Aortic smooth muscle cell (primary cell): Measurements from ENCODE around the gene SLAIN2. TPM values are rescaled to one million over a fixed set of nuclear protein-coding genes. Genes with fewer than 3 reads are reported as not detected.

Experiments
- total RNA-seq: library from RNA; depleted of rRNA; stranded (reverse); fragments of >200 nt; gene quantifications from 2 replicates; pipeline ENCODE4 v1.2.3, GENCODE V29; 2014

The SLAIN2 gene
- 21.5 and 27.1 TPM in 2 replicates for total RNA-seq

GRCh38 chr4:48340965-48341775 is at the start of gene SLAIN2:
TSS of gene SLAIN2 (plus strand) at chr4:48341529. CDS start at chr4:48341740, 211 bp downstream.

Other genes with a start within 250 kb of the SLAIN2 start
- 0.13 and 0.56 TPM in 2 replicates for gene TXK, start 207.3 kb upstream of the SLAIN2 start, total RNA-seq
- gene TEC, start 71.7 kb upstream of the SLAIN2 start, total RNA-seq, result 0.37 and 0.92 TPM in 2 replicates
- under 0.01 and 0.06 TPM in 2 replicates for gene SLC10A4, start 141.8 kb downstream of the SLAIN2 start, total RNA-seq
- gene ZAR1, start 148.7 kb downstream of the SLAIN2 start, total RNA-seq, result 0.06 TPM in 1 of 2 replicates, not detected in the other